Spleen (tissue), 7 donors: ENCODE results near the gene CD47.

Experiments
- POLR2A ChIP-seq, 3 donors: fragments of 450-650 bp; IDR thresholded peaks; one replicate each; pipeline ENCODE4 v1.5.1; 2017; ENCODE audit warnings: antibody characterized with exemption in 3 of 3, mild to moderate bottlenecking in 1 of 3
- TF ChIP-seq, protein P1 (sequence below), 11 experiments: fragments of 200-600 bp in 7 of 11; fragments of 450-650 bp in 4 of 11; sonication (generic) in 4 of 11; IDR thresholded peaks in 8 of 11; conservative IDR thresholded peaks in 3 of 11; 1 replicate in 7 of 11; 2 replicates in 4 of 11; pipeline versions ENCODE4 v1.4.0 to v1.8.0; 2016 to 2021; ENCODE audit warnings: antibody characterized with exemption in 11 of 11, inconsistent platforms in 4 of 11, mild to moderate bottlenecking in 1 of 11
- donor health status: DM: no; HTN: no; CAD: no; lungs with moderate emphysema.
- donor health status: DM: no; HTN: no; CAD: no.
- donor health status: DM: no; HTN: no; CAD: no.

DNA sequence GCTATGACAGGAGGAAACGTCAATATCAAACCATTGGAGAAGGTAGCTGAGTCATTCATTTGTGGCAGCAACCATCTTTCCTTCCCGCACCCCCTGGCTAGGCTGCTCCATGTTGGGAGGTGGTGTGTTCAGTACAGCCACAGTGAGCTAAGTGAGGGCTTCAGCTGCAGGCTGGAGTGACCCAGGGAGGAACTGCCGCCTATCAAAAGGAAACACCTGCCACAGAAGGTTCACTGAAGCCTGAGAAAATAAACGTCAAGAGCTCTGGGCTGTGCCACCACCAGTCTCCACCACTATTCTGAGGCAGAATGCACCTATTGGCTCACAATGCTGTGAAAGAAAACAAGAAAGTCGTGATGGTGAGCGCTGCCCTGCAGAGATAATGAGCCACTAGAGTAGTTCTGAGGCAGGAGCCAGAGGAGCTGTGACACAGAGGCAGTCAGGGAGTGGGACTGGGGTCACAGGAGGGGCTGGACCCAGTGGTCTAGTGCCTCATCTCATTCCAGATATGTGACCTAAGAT, 34.8 kb upstream of the CD47 start:
- TF ChIP-seq, protein P1, sequence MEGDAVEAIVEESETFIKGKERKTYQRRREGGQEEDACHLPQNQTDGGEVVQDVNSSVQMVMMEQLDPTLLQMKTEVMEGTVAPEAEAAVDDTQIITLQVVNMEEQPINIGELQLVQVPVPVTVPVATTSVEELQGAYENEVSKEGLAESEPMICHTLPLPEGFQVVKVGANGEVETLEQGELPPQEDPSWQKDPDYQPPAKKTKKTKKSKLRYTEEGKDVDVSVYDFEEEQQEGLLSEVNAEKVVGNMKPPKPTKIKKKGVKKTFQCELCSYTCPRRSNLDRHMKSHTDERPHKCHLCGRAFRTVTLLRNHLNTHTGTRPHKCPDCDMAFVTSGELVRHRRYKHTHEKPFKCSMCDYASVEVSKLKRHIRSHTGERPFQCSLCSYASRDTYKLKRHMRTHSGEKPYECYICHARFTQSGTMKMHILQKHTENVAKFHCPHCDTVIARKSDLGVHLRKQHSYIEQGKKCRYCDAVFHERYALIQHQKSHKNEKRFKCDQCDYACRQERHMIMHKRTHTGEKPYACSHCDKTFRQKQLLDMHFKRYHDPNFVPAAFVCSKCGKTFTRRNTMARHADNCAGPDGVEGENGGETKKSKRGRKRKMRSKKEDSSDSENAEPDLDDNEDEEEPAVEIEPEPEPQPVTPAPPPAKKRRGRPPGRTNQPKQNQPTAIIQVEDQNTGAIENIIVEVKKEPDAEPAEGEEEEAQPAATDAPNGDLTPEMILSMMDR (IDR thresholded peaks at IDR 0.05 in 8 of 11, conservative IDR thresholded peaks at IDR 0.05 in 3 of 11): peak in 7 of 11 experiments; percentile 5 to 44 (median 30)
- peak in 2 of 3 donors; percentile 77 to 85 for TF ChIP-seq POLR2A (IDR thresholded peaks at IDR 0.05)
